C4-2B (cell line): ENCODE data around the gene ABAT.

Source experiments
- H3K27ac ChIP-seq: fragments of 450-650 bp; 2 replicates; pipeline ENCODE4 v1.5.1; 2017
- CTCF ChIP-seq: fragments of 450-650 bp; conservative IDR thresholded peaks from 2 replicates; pipeline ENCODE4 v1.5.1; 2017; ENCODE audit warnings: mild to moderate bottlenecking
- ZFX ChIP-seq: fragments of 450-650 bp; IDR thresholded peaks from 2 replicates; pipeline ENCODE4 v1.6.1; 2017

Gene ABAT

GRCh38 chr16:8762254-8762653 is 87.8 kb downstream of the ABAT start:
- H3K27ac ChIP-seq = no peak overlapping the region
- TF ChIP-seq CTCF (no peak), ZFX (no peak)

GRCh38 chr16:8763083-8763482 is 88.7 kb downstream of the ABAT start:
- TF ChIP-seq ZFX (no peak), CTCF (no peak)
- no peak overlapping the region for H3K27ac ChIP-seq

GRCh38 chr16:8763899-8764298 is 89.5 kb downstream of the ABAT start:
- TF ChIP-seq CTCF = no peak
- TF ChIP-seq ZFX = no peak
- no peak overlapping the region for H3K27ac ChIP-seq

- no peak overlapping the region for H3K27ac ChIP-seq
- no peak for TF ChIP-seq CTCF
- TF ChIP-seq ZFX = no peak
These were observed 90.3 kb downstream of the ABAT start for GRCh38 chr16:8764525-8765250.

- no peak overlapping the region for H3K27ac ChIP-seq
- TF ChIP-seq ZFX (no peak), CTCF (no peak)
These were observed 92.8 kb downstream of the ABAT start for GRCh38 chr16:8767176-8767575.

GRCh38 chr16:8768283-8768682 is 93.9 kb downstream of the ABAT start:
- TF ChIP-seq ZFX (no peak), CTCF (no peak)
- no peak overlapping the region for H3K27ac ChIP-seq

- TF ChIP-seq CTCF (no peak), ZFX (no peak)
- H3K27ac ChIP-seq = no peak overlapping the region
These were observed 94.3 kb downstream of the ABAT start for GRCh38 chr16:8768692-8769091.
